DND-41 (cell line): Measurements from ENCODE around the gene PKD1.

Source experiments
- EZH2 ChIP-seq: IDR thresholded peaks from 3 replicates; pipeline ENCODE4 v1.6.1; 2012; ENCODE audit warnings: borderline replicate concordance, low read depth, mild to moderate bottlenecking, moderate library complexity, low read length, inconsistent platforms; ENCODE audit not compliant: severe bottlenecking
- TF ChIP-seq, protein P1 (sequence below): IDR thresholded peaks from 2 replicates; pipeline ENCODE4 v1.5.1; 2012; ENCODE audit warnings: borderline replicate concordance, low read length, moderate library complexity, mild to moderate bottlenecking; ENCODE audit not compliant: poor library complexity, severe bottlenecking; ENCODE audit errors: extremely low read depth

- TF ChIP-seq, protein P1, sequence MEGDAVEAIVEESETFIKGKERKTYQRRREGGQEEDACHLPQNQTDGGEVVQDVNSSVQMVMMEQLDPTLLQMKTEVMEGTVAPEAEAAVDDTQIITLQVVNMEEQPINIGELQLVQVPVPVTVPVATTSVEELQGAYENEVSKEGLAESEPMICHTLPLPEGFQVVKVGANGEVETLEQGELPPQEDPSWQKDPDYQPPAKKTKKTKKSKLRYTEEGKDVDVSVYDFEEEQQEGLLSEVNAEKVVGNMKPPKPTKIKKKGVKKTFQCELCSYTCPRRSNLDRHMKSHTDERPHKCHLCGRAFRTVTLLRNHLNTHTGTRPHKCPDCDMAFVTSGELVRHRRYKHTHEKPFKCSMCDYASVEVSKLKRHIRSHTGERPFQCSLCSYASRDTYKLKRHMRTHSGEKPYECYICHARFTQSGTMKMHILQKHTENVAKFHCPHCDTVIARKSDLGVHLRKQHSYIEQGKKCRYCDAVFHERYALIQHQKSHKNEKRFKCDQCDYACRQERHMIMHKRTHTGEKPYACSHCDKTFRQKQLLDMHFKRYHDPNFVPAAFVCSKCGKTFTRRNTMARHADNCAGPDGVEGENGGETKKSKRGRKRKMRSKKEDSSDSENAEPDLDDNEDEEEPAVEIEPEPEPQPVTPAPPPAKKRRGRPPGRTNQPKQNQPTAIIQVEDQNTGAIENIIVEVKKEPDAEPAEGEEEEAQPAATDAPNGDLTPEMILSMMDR: no peak
- no peak for TF ChIP-seq EZH2
Observed at GRCh38 chr16:2160915-2161551, 25.3 kb upstream of the PKD1 start.
